PC-9 (cell line): ENCODE results near the gene DCP2. TPM values are rescaled to one million over a fixed set of nuclear protein-coding genes. Genes with fewer than 3 reads are reported as not detected.

ENCODE experiments used
- BruUV-seq: library from RNA; stranded (reverse); fragments of 400-500 nt; replicated peaks from 2 replicates; lab custom pipeline; 2021; lab: Mats Ljungman, UMichigan
- CTCF ChIA-PET: fragments of 300-600 bp; sonication (Branson Sonifier 250); formaldehyde crosslinking; loops from one replicate; lab custom pipeline; 2022; ENCODE audit warnings: antibody characterized with exemption; lab: Charles Lee
- POLR2A ChIA-PET: fragments of 300-600 bp; sonication (Branson Sonifier 250); formaldehyde crosslinking; loops from one replicate; lab custom pipeline; 2022; ENCODE audit warnings: antibody characterized with exemption; ENCODE audit not compliant: unreplicated experiment; lab: Charles Lee
- DNase-seq, 2 experiments: peaks; one replicate each; pipeline versions ENCODE4 v3.0.0 to v3.0.0-alpha.2; 2015 to 2022; ENCODE audit warnings: mixed read lengths in 1 of 2
- H2AFZ ChIP-seq: fragments of 200-600 bp; sonication (generic); 2 replicates; pipeline ENCODE4 v1.8.1; 2017; ENCODE audit warnings: antibody characterized with exemption
- H3F3A ChIP-seq: fragments of 200-600 bp; sonication (generic); 2 replicates; pipeline ENCODE4 v1.8.1; 2017; ENCODE audit warnings: antibody characterized with exemption, mild to moderate bottlenecking, low read depth; ENCODE audit not compliant: insufficient read depth
- H3K27ac ChIP-seq: fragments of 200-600 bp; sonication (generic); 2 replicates; pipeline ENCODE4 v1.6.1; 2016; ENCODE audit warnings: mixed run types
- H3K27me3 ChIP-seq: fragments of 200-600 bp; sonication (generic); 2 replicates; pipeline ENCODE4 v1.6.1; 2016; ENCODE audit warnings: low read depth, mixed run types; ENCODE audit not compliant: insufficient read depth
- H3K36me3 ChIP-seq: fragments of 200-600 bp; sonication (generic); 2 replicates; pipeline ENCODE4 v1.6.1; 2016; ENCODE audit warnings: low read depth, mixed run types
- H3K4me1 ChIP-seq: fragments of 200-600 bp; sonication (generic); replicated peaks from 2 replicates; pipeline ENCODE4 v1.6.1; 2016; ENCODE audit warnings: mixed run types; ENCODE audit not compliant: insufficient read depth
- H3K4me2 ChIP-seq: fragments of 200-600 bp; sonication (generic); 2 replicates; pipeline ENCODE4 v1.6.1; 2017; ENCODE audit warnings: mixed run types
- H3K4me3 ChIP-seq: fragments of 200-600 bp; sonication (generic); 2 replicates; pipeline ENCODE4 v1.6.1; 2016; ENCODE audit warnings: mixed run types
- H3K79me2 ChIP-seq: fragments of 200-600 bp; sonication (generic); 2 replicates; pipeline ENCODE4 v1.6.1; 2017; ENCODE audit warnings: low read depth, mixed run types
- H3K9me2 ChIP-seq: fragments of 200-600 bp; sonication (generic); 2 replicates; pipeline ENCODE4 v1.8.1; 2017; ENCODE audit warnings: mild to moderate bottlenecking; ENCODE audit not compliant: insufficient read depth
- H3K9me3 ChIP-seq: fragments of 200-600 bp; sonication (generic); 2 replicates; pipeline ENCODE4 v1.8.1; 2016; ENCODE audit warnings: low read depth; ENCODE audit not compliant: insufficient read depth
- H4K20me1 ChIP-seq: fragments of 200-600 bp; sonication (generic); 2 replicates; pipeline ENCODE4 v1.8.1; 2017; ENCODE audit not compliant: insufficient read depth
- CTCF ChIP-seq: fragments of 200-600 bp; sonication (generic); conservative IDR thresholded peaks from 2 replicates; pipeline ENCODE4 v1.6.1; 2017; ENCODE audit warnings: mixed run types, antibody characterized with exemption, mild to moderate bottlenecking, moderate library complexity
- EZH2 ChIP-seq: fragments of 200-600 bp; sonication (generic); IDR thresholded peaks from 2 replicates; pipeline ENCODE4 v1.8.0; 2017; ENCODE audit warnings: antibody characterized with exemption, low read depth
- intact Hi-C: fragments of 100-400 bp; cut with micrococcal nuclease; formaldehyde crosslinking; loops from one replicate; pipeline ENCODE4 v1.10.0; 2022; ENCODE audit not compliant: unreplicated experiment
- total RNA-seq: library from RNA; stranded (reverse); gene quantifications from 2 replicates; pipeline ENCODE4 v1.2.3, GENCODE V29; 2021

DCP2 gene
- total RNA-seq, 1 experiment from 2014 or later = 45.6 TPM

GRCh38 chr5:113057557-113057984 is 81.0 kb downstream of the DCP2 start:
- no peak overlapping the region for H3K4me3 ChIP-seq
- H3F3A ChIP-seq = no peaks in the 10 kb centered on the region
- no peaks in the 10 kb centered on the region for H3K9me2 ChIP-seq
- no peaks in the 10 kb centered on the region for H4K20me1 ChIP-seq
- H3K27me3 ChIP-seq = no peaks in the 10 kb centered on the region
- no peak overlapping the region for H3K4me2 ChIP-seq
- H3K9me3 ChIP-seq = no peaks in the 10 kb centered on the region
- H3K36me3 ChIP-seq = no peaks in the 10 kb centered on the region
- CTCF ChIA-PET = no interaction called here
- no peak for DNase-seq
- no peaks in the 10 kb centered on the region for H3K79me2 ChIP-seq
- TF ChIP-seq CTCF (no peak), EZH2 (no peak)
- H3K4me1 ChIP-seq = no peaks in the 10 kb centered on the region
- BruUV-seq = no TSS peak
- POLR2A ChIA-PET = no interaction called here
- no peak overlapping the region for H3K27ac ChIP-seq
- H2AFZ ChIP-seq = no peak overlapping the region
- intact Hi-C loops = no loop called here

- no TSS peak for BruUV-seq
- H3K36me3 ChIP-seq = no peaks in the 10 kb centered on the region
- no peak overlapping the region for H2AFZ ChIP-seq
- CTCF ChIA-PET = no interaction called here
- H3K9me2 ChIP-seq = no peaks in the 10 kb centered on the region
- no peak for DNase-seq
- no peaks in the 10 kb centered on the region for H3F3A ChIP-seq
- H3K4me2 ChIP-seq = no peak overlapping the region
- H3K4me1 ChIP-seq = no peaks in the 10 kb centered on the region
- intact Hi-C loops = no loop called here
- no peaks in the 10 kb centered on the region for H4K20me1 ChIP-seq
- no peaks in the 10 kb centered on the region for H3K27me3 ChIP-seq
- no peaks in the 10 kb centered on the region for H3K79me2 ChIP-seq
- no peaks in the 10 kb centered on the region for H3K9me3 ChIP-seq
- TF ChIP-seq EZH2 (no peak), CTCF (no peak)
- no peak overlapping the region for H3K27ac ChIP-seq
- POLR2A ChIA-PET = no interaction called here
- H3K4me3 ChIP-seq = no peak overlapping the region
These were observed 81.7 kb downstream of the DCP2 start for GRCh38 chr5:113058269-113058668.

GRCh38 chr5:113058706-113059226 is 82.2 kb downstream of the DCP2 start:
- Histone ChIP-seq H3K9me3 (no peaks in the 10 kb centered on the region), H3K27ac (no peak overlapping the region), H3K27me3 (no peaks in the 10 kb centered on the region), H3K36me3 (no peaks in the 10 kb centered on the region), H3K4me2 (no peak overlapping the region), H3F3A (no peaks in the 10 kb centered on the region), H3K9me2 (no peaks in the 10 kb centered on the region), H3K4me1 (no peaks in the 10 kb centered on the region), H4K20me1 (no peaks in the 10 kb centered on the region), H3K4me3 (no peak overlapping the region), H2AFZ (no peak overlapping the region), H3K79me2 (no peaks in the 10 kb centered on the region)
- intact Hi-C loops = no loop called here
- no TSS peak for BruUV-seq
- CTCF ChIA-PET = interaction anchor here (0.7 kb wide), 1 partner anchor 210 kb away, joined by 6 read pairs; no protein-coding TSS in a partner anchor
- POLR2A ChIA-PET = no interaction called here
- no peak for DNase-seq
- TF ChIP-seq EZH2 (no peak), CTCF (no peak)
